Measurements from ENCODE around the gene CSMD2.

The CSMD2 gene

GRCh38 chr1:33962061-33962460, 203.0 kb downstream of the CSMD2 start:
- no peaks in the 10 kb centered on the region for H3F3A ChIP-seq (ENCODE audit: low read depth)
- no peaks in the 10 kb centered on the region for H3K27me3 ChIP-seq (ENCODE audit: insufficient read depth, low read length, poor library complexity, severe bottlenecking)
- no peak for TF ChIP-seq EZH2phosphoT487 (IDR thresholded peaks at IDR 0.05; ENCODE audit: borderline replicate concordance)
- TF ChIP-seq, protein P1, sequence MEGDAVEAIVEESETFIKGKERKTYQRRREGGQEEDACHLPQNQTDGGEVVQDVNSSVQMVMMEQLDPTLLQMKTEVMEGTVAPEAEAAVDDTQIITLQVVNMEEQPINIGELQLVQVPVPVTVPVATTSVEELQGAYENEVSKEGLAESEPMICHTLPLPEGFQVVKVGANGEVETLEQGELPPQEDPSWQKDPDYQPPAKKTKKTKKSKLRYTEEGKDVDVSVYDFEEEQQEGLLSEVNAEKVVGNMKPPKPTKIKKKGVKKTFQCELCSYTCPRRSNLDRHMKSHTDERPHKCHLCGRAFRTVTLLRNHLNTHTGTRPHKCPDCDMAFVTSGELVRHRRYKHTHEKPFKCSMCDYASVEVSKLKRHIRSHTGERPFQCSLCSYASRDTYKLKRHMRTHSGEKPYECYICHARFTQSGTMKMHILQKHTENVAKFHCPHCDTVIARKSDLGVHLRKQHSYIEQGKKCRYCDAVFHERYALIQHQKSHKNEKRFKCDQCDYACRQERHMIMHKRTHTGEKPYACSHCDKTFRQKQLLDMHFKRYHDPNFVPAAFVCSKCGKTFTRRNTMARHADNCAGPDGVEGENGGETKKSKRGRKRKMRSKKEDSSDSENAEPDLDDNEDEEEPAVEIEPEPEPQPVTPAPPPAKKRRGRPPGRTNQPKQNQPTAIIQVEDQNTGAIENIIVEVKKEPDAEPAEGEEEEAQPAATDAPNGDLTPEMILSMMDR (conservative IDR thresholded peaks at IDR 0.05; ENCODE audit: low read length): no peak
- H3K4me2 ChIP-seq (ENCODE audit: low read depth, low read length, poor library complexity, severe bottlenecking): no peak overlapping the region
- H2AFZ ChIP-seq (ENCODE audit: low read length): no peak overlapping the region
- H3K4me3 ChIP-seq (ENCODE audit: low read length, poor library complexity, severe bottlenecking): no peak overlapping the region
- H3K9me3 ChIP-seq (ENCODE audit: insufficient read depth, low read depth, low read length): no peaks in the 10 kb centered on the region; the same call in 1 of the 2 replicates
- H3K36me3 ChIP-seq (ENCODE audit: insufficient read depth, low read length): no peaks in the 10 kb centered on the region
- no peaks in the 10 kb centered on the region for H3K79me2 ChIP-seq (ENCODE audit: insufficient read depth, low read length)
- H3K9me2 ChIP-seq (replicated peaks; ENCODE audit: low read depth, low read length): no peaks in the 10 kb centered on the region
- H4K20me1 ChIP-seq (ENCODE audit: insufficient read depth, low read length, poor library complexity, severe bottlenecking): no peaks in the 10 kb centered on the region
- H3K4me1 ChIP-seq (ENCODE audit: insufficient read depth, low read length, poor library complexity, severe bottlenecking): no peaks in the 10 kb centered on the region
- no peak overlapping the region for H3K9ac ChIP-seq (ENCODE audit: low read depth, low read length, poor library complexity, severe bottlenecking)

DNA sequence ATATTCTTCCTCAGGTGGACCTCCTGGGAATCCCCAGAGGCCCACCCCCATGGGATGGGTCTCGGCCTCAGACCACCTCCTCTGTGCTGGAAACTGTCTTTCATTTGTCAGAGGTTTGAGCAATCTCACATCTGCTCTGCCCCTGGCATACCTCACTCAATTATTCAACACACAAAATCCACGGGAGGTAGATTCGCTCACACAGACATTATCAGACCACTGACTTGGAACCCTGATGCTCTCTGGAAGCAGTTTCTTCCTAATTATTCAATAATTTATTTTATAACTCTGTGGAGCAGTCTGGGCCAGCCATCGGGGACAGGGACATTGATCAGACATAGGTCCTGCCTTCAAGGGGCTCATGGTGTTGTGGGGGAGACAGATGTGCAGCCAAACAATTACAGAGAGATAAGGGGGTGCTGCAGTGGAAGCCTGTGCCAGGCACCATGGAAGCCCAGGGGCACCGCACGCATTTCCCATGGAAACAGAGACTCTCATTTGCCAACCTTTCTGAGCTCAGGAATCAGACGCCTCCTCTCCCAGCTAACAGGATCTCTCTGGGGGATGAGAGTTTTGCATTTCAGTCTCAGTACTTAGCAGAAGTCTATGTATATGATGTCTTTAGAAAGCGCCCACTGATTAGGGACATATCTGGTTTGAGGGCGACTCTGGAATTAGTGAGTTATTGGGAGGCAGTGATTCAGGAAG, 204.7 kb downstream of the CSMD2 start:
- TF ChIP-seq EZH2phosphoT487 (IDR thresholded peaks at IDR 0.05; ENCODE audit: borderline replicate concordance): no peak
- TF ChIP-seq, protein P1 (conservative IDR thresholded peaks at IDR 0.05; ENCODE audit: low read length): no peak

DNA sequence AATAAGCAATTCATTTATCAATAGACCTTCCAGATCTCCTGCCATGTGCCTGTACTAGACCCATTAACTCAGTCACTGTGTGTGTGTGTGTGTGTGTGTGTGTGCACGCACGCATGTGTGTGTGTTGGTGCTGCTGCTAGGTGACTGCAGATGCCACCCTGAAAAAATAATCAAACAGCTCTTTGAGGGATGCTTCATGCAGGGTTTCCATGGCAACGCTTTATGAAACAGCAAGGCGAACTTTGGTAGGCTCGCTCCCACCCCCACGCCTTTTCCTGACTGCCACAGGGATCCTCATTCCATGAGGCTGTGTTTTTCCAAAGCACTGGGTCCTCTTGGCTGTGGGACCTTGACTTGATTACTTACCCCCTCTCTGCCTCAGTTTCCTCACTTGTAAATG, 207.2 kb downstream of the CSMD2 start:
- Histone ChIP-seq H3K9me2 (replicated peaks; ENCODE audit: low read depth, low read length) (no peaks in the 10 kb centered on the region), H3K4me2 (ENCODE audit: low read depth, low read length, poor library complexity, severe bottlenecking) (no peak overlapping the region), H3K9me3 (ENCODE audit: insufficient read depth, low read depth, low read length) (no peaks in the 10 kb centered on the region; the same call in 1 of the 2 replicates), H3K79me2 (ENCODE audit: insufficient read depth, low read length) (no peaks in the 10 kb centered on the region), H3K4me1 (ENCODE audit: insufficient read depth, low read length, poor library complexity, severe bottlenecking) (no peaks in the 10 kb centered on the region), H3K36me3 (ENCODE audit: insufficient read depth, low read length) (no peaks in the 10 kb centered on the region), H3F3A (ENCODE audit: low read depth) (no peaks in the 10 kb centered on the region), H3K27me3 (ENCODE audit: insufficient read depth, low read length, poor library complexity, severe bottlenecking) (no peaks in the 10 kb centered on the region), H3K4me3 (ENCODE audit: low read length, poor library complexity, severe bottlenecking) (no peak overlapping the region), H2AFZ (ENCODE audit: low read length) (no peak overlapping the region), H3K9ac (ENCODE audit: low read depth, low read length, poor library complexity, severe bottlenecking) (no peak overlapping the region), H4K20me1 (ENCODE audit: insufficient read depth, low read length, poor library complexity, severe bottlenecking) (no peaks in the 10 kb centered on the region)
- TF ChIP-seq EZH2phosphoT487 (IDR thresholded peaks at IDR 0.05; ENCODE audit: borderline replicate concordance): no peak
- TF ChIP-seq, protein P1 (conservative IDR thresholded peaks at IDR 0.05; ENCODE audit: low read length): no peak

More for the DNA sequence above, 204.7 kb downstream of the CSMD2 start:
- H3F3A ChIP-seq (ENCODE audit: low read depth): no peaks in the 10 kb centered on the region
- no peak overlapping the region for H3K9ac ChIP-seq (ENCODE audit: low read depth, low read length, poor library complexity, severe bottlenecking)
- no peaks in the 10 kb centered on the region for H3K27me3 ChIP-seq (ENCODE audit: insufficient read depth, low read length, poor library complexity, severe bottlenecking)
- no peaks in the 10 kb centered on the region; the same call in 1 of the 2 replicates for H3K9me3 ChIP-seq (ENCODE audit: insufficient read depth, low read depth, low read length)
- no peaks in the 10 kb centered on the region for H3K79me2 ChIP-seq (ENCODE audit: insufficient read depth, low read length)
- no peak overlapping the region for H2AFZ ChIP-seq (ENCODE audit: low read length)
- H3K4me3 ChIP-seq (ENCODE audit: low read length, poor library complexity, severe bottlenecking): no peak overlapping the region
- H3K36me3 ChIP-seq (ENCODE audit: insufficient read depth, low read length): no peaks in the 10 kb centered on the region
- H3K4me1 ChIP-seq (ENCODE audit: insufficient read depth, low read length, poor library complexity, severe bottlenecking): no peaks in the 10 kb centered on the region
- H3K9me2 ChIP-seq (replicated peaks; ENCODE audit: low read depth, low read length): no peaks in the 10 kb centered on the region
- H4K20me1 ChIP-seq (ENCODE audit: insufficient read depth, low read length, poor library complexity, severe bottlenecking): no peaks in the 10 kb centered on the region
- H3K4me2 ChIP-seq (ENCODE audit: low read depth, low read length, poor library complexity, severe bottlenecking): no peak overlapping the region
